Effector memory CD4-positive, alpha-beta T cell (primary cell): ENCODE results near the gene MANEAL.
"Not testable (repeated sequence)": the region's sequence is repeated elsewhere in the genome, so short reads cannot be mapped to it uniquely, and the experiment has no call there.

ENCODE experiments used
- DNase-seq, 3 donors: peaks; one replicate each; pipeline ENCODE4 v3.0.0-alpha.2; 2020
- H3K27ac ChIP-seq: 2 replicates; pipeline ENCODE4 v1.7.0; 2013; ENCODE audit warnings: mild to moderate bottlenecking, low read length, moderate library complexity; ENCODE audit not compliant: insufficient read depth, poor library complexity, severe bottlenecking
- H3K27me3 ChIP-seq: replicated peaks from 2 replicates; pipeline ENCODE4 v1.7.0; 2013; ENCODE audit warnings: mild to moderate bottlenecking, low read length; ENCODE audit not compliant: insufficient read depth, control insufficient read depth, poor library complexity, severe bottlenecking
- H3K36me3 ChIP-seq: 2 replicates; pipeline ENCODE4 v1.7.0; 2013; ENCODE audit warnings: mild to moderate bottlenecking, low read length, moderate library complexity; ENCODE audit not compliant: control insufficient read depth, insufficient read depth
- H3K4me1 ChIP-seq: 2 replicates; pipeline ENCODE4 v1.7.0; 2013; ENCODE audit warnings: low read length, mild to moderate bottlenecking; ENCODE audit not compliant: control insufficient read depth, insufficient read depth, poor library complexity, severe bottlenecking
- H3K4me3 ChIP-seq: 2 replicates; pipeline ENCODE4 v1.7.0; 2013; ENCODE audit warnings: low read length, low read depth, mild to moderate bottlenecking; ENCODE audit not compliant: insufficient read depth, poor library complexity, severe bottlenecking
- H3K9me3 ChIP-seq: 2 replicates; pipeline ENCODE4 v1.7.0; 2013; ENCODE audit warnings: mild to moderate bottlenecking, low read length, moderate library complexity; ENCODE audit not compliant: control insufficient read depth

Gene MANEAL

DNA sequence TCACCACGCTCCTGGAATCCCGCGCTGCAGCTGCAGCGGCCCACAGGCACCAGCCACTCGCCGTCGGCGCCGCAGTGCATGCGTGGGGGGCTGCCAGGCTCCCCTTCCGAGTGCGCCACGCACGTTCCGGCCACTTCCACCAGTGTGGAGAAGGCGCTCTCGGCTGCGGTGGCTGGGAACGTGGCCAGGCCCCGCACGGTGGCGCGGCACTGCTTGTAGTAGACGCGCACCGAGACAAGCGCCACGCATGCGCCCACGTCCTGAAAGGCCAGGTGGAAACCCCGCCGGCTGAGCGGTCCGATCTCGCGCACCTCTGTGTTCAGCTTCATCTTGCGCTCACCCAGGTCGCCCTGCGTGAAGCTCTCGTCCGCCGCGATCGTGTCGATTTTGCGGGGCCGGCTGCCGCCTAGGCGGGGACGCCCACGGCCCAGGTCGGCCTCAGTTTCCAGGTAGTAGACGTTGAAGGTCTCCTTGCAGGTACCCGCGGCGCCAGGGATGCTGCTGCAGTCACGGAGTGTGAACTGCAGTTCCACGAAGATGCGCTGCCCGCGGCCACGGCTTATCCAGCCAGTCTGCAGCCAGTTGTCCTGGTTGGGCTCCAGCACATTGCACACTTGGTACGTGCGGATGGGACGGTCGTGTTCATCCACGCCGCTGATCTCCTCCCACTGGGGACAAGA, 32.1 kb upstream of the MANEAL start:
- DNase-seq = no peak
- H3K4me1 ChIP-seq = peaks cover 11% of the 10 kb centered on the region
- peaks cover 26% of the 10 kb centered on the region for H3K27me3 ChIP-seq
- no peak overlapping the region for H3K27ac ChIP-seq
- no peaks in the 10 kb centered on the region for H3K36me3 ChIP-seq
- H3K9me3 ChIP-seq = no peaks in the 10 kb centered on the region
- no peak overlapping the region for H3K4me3 ChIP-seq

DNA sequence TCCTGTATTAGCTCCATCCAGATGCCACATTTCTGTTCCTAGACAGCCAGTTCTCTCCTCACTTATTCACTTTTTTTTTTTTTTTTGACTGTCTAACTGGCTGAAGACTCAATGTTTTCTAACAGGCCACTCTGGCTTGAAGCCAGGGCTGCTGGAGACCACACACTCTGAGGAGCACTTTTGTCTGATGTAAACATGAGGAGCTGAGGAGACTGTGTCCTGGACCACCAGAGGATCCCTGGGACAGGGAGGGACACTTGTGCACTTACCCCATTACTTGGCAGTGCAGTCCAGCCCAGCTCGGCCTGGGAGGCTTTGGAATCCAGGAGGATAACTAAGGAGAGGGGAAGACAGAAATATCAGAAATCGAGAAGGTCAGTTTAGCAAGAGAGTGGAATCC, 31.1 kb upstream of the MANEAL start:
- no peak for DNase-seq
- Histone ChIP-seq H3K27me3 (peaks cover 31% of the 10 kb centered on the region), H3K36me3 (no peaks in the 10 kb centered on the region)

DNA sequence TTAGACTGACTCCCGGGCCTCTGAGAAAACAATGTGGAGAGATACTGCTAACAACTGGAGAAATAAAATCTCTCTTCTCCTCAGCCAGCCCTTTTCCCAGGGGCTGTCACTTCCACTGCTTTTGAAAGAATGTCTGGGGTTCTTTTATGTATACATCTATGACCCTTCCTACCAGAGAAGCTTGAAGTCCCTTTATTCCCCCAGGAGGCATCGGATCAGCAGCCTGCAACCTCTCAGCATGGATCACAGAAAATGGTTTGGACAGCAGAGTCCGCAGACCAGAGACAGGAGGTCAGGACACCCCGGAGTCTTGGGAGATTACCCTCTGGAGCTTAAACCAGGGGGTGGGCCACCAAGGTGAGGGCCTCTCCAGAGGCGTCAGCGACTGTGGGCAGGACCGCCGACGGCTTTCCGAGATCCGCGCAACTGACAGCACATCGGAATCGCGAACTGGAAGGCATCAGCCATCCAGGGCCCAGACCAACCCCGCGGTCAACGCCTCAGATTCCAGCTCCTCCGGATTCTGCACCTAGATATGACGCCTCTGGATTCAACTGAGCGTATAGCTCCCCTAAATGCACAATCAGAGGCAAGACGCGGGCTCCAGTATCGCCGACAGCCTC, 29.7 kb upstream of the MANEAL start:
- DNase-seq = no peak
- Histone ChIP-seq H3K4me3 (no peak overlapping the region), H3K4me1 (peaks cover 11% of the 10 kb centered on the region), H3K27me3 (peaks cover 31% of the 10 kb centered on the region), H3K36me3 (no peaks in the 10 kb centered on the region), H3K27ac (no peak overlapping the region), H3K9me3 (no peaks in the 10 kb centered on the region)

More for the DNA sequence above, 31.1 kb upstream of the MANEAL start:
- Histone ChIP-seq H3K4me1 (peaks cover 11% of the 10 kb centered on the region), H3K9me3 (no peaks in the 10 kb centered on the region), H3K27ac (no peak overlapping the region), H3K4me3 (no peak overlapping the region)

DNA sequence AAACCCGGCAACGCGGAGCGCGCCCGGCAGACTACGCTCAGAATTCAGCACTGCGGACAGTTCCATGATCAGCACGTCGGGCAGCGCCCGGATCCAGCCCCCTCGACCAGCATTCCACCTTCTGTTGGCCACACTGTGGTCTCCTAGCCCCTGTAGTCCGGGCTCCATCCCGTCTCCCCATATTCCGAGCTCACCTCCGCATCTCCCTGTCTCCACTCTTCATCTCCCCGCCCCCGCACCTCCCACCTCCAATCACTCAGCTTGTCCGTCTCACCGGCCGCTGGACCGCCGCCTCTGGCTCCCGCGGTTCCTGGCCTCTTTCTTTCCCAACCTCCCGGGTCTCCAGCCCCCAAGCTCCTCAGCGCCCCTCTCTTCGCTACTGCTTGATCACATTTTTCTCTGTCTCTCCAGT, 29.2 kb upstream of the MANEAL start:
- H3K36me3 ChIP-seq = no peaks in the 10 kb centered on the region
- no peak overlapping the region for H3K4me3 ChIP-seq
- H3K4me1 ChIP-seq = peaks cover 11% of the 10 kb centered on the region
- H3K9me3 ChIP-seq = no peaks in the 10 kb centered on the region
- no peak for DNase-seq
- H3K27me3 ChIP-seq = peaks cover 31% of the 10 kb centered on the region
- no peak overlapping the region for H3K27ac ChIP-seq

DNA sequence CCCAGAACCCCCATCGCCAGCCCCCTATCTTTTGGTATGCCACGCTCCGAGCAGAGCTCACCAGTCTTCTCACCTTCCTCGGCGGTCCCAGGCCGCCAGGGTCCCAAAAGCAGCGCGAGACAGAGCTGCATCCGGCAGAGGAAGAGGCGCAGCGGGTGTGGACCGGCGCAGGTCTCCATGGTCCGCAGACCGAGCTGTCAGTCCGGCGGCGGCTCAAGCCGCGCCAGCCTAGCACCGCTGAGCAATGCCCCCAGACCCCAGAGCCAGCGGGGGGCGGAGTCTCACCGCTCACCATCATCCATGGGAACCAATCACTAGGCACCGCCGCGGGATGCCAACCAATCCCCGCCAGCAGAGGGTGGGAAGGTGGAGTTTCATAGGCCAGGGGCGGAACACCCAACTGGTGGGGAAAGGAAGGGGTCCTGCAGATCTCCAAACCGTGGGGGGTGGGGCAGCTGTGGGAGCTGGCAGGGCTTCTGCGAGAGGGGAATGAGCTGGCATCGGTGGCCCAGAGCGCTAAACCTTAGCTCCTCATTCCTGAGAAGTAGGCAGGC, 28.7 kb upstream of the MANEAL start, which contains the start of gene EPHA10:
Gene EPHA10 (minus strand): TSS at position 233 of the 554 bp plus-strand sequence. CDS start 54 bp downstream, at position 179.
- no peaks in the 10 kb centered on the region for H3K36me3 ChIP-seq
- DNase-seq = no peak
- no peaks in the 10 kb centered on the region for H3K9me3 ChIP-seq
- peaks cover 11% of the 10 kb centered on the region for H3K4me1 ChIP-seq
- no peak within 1 kb of the TSS for H3K27ac ChIP-seq
- peaks cover 31% of the 10 kb centered on the region for H3K27me3 ChIP-seq
- no peak within 1 kb of the TSS for H3K4me3 ChIP-seq

DNA sequence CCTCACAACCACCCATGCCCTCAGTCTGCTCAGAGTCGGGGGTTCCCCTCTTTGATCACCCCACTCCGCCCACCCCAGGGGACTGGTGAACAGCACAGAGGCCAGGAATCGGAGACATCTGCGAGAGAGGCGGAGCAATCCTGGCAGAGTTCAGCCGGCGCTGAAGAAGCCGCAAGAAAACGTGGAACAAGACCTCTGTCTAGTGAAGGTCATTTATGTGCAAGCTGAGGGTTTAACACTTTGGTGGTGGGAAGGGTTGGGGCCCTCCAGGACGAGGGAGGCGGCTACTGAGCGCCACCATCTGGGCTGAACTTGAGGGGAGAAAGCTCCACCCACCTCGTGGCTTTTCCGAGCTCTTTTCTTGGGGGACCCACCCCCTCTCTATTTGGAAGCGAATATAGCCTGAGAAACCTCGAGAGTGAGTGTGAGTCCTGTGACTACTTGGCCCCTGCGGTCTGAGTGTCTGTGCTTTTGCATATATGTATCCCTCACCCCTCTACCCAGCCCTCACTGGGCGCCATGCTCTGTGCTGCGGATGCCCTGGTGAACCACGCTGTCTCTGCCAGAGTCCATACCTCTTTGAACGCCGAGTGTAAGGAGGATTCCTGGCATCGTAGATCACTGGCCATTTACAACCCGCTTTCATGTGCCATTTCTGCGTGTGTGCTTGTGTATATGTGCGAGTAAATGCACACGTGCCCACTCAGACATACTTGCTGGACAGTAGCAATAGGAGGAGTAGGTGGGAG, 27.6 kb upstream of the MANEAL start:
- no peak for DNase-seq
- Histone ChIP-seq H3K9me3 (no peaks in the 10 kb centered on the region), H3K27ac (no peak overlapping the region), H3K27me3 (peaks cover 31% of the 10 kb centered on the region), H3K36me3 (no peaks in the 10 kb centered on the region), H3K4me1 (peaks cover 11% of the 10 kb centered on the region), H3K4me3 (no peak overlapping the region)

DNA sequence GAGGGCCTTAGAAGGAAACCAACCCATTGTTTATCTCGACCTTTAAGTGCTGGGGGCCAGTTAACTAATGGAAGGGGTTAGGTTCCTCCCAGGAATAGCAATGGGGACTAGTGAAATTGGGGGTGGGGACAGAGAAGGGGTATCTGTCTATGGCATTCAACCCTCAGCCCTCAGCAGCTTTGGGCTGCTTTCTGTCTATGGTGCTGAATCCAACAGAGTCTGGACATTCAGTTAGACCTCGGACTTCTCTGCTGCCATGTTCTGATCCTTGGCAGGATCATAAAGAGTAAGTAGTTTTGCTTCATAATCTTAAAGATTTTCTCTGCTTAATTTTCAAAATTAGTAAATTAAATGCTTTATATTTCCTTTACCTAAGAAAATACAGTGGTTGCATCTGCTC, 26.2 kb upstream of the MANEAL start:
- Histone ChIP-seq H3K36me3 (no peaks in the 10 kb centered on the region), H3K4me3 (no peak overlapping the region), H3K9me3 (no peaks in the 10 kb centered on the region), H3K4me1 (peaks cover 11% of the 10 kb centered on the region), H3K27ac (no peak overlapping the region), H3K27me3 (peaks cover 31% of the 10 kb centered on the region)
- no peak for DNase-seq

DNA sequence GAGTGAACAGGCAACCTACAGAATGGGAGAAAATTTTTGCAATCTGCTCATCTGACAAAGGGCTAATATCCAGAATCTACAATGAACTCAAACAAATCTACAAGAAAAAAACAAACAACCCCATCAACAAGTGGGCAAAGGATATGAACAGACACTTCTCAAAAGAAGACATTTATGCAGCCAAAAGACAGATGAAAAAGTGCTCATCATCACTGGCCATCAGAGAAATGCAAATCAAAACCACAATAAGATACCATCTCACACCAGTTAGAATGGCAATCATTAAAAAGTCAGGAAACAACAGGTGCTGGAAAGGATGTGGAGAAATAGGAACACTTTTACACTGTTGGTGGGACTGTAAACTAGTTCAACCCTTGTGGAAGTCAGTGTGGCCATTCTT, 22.2 kb upstream of the MANEAL start:
- H3K27ac ChIP-seq, H3K4me1 ChIP-seq, H3K9me3 ChIP-seq, H3K4me3 ChIP-seq, DNase-seq, H3K36me3 ChIP-seq, H3K27me3 ChIP-seq: not testable (repeated sequence)

DNA sequence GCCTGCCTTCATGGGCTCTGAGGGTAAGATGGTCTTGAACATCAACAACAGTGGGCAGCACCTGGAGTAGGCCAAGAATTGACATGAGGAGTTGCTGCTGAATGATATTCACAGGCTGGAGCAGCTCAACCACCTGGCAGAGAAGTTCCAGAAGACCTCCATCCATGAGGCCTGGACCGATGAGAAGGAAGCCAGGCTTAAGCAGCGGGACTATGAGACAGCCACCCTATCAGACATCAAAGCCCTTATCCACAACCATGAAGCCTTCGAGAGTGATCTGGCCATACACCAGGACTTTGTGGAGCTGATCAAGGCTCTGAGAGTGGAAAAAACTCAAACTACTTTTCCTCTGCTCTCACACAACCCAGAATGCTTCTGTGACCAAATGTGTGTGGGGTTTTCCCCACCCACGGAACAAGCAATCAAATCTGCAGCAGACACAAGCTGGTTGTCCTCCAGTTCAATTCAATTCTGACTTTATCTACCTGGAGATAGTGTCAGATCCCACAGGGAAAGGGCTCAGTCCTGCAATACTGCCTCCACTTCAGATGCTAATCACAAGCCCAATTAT, 16.6 kb upstream of the MANEAL start:
- H3K36me3 ChIP-seq = no peaks in the 10 kb centered on the region
- no peak overlapping the region for H3K27ac ChIP-seq
- no peak for DNase-seq
- no peak overlapping the region for H3K4me3 ChIP-seq
- no peaks in the 10 kb centered on the region for H3K9me3 ChIP-seq
- no peaks in the 10 kb centered on the region for H3K4me1 ChIP-seq
- no peaks in the 10 kb centered on the region for H3K27me3 ChIP-seq
